ENCODE data around the gene ASIC1. TPM values are rescaled to one million over a fixed set of nuclear protein-coding genes. Genes with fewer than 3 reads are reported as not detected.

The ASIC1 gene
- total RNA-seq, 1 donor from 2014 or later, result 8.1 TPM

GRCh38 chr12:50049254-50050118 lies 7.9 kb upstream of the ASIC1 start:
- peaks cover 2% of the 10 kb centered on the region for H3K4me1 Mint-ChIP-seq (ENCODE audit: low read depth, unreplicated experiment)
- no peak overlapping the region for H3K27ac Mint-ChIP-seq (ENCODE audit: unreplicated experiment)
- Histone ChIP-seq H3K27ac (ENCODE audit: low read depth, low read length) (no peak overlapping the region), H3K27me3 (ENCODE audit: insufficient read depth, low read length) (peaks cover 26% of the 10 kb centered on the region), H3K4me1 (ENCODE audit: insufficient read depth, low read length) (peaks cover 3% of the 10 kb centered on the region), H4K20me1 (ENCODE audit: insufficient read depth, low read length) (no peaks in the 10 kb centered on the region), H3K9ac (ENCODE audit: low read length) (no peak overlapping the region), H3K9me3 (ENCODE audit: insufficient read depth, low read depth, low read length) (no peaks in the 10 kb centered on the region), H3K4me3 (ENCODE audit: insufficient read depth, low read depth, low read length) (no peak overlapping the region), H3K79me2 (ENCODE audit: insufficient read depth, low read length) (no peaks in the 10 kb centered on the region), H3K36me3 (ENCODE audit: insufficient read depth, low read length) (no peaks in the 10 kb centered on the region), H2AFZ (ENCODE audit: low read depth, low read length) (no peak overlapping the region), H3K4me2 (ENCODE audit: low read length) (no peak overlapping the region)
- TF ChIP-seq EZH2 (IDR thresholded peaks at IDR 0.05; ENCODE audit: insufficient read depth, low read length) (no peak), CTCF (IDR thresholded peaks at IDR 0.05; ENCODE audit: insufficient read depth, low read depth, low read length) (no peak)
- DNase-seq (ENCODE audit: low read depth) (no peak), FAIRE-seq (no peak)
- peaks cover 52% of the 10 kb centered on the region for H3K27me3 Mint-ChIP-seq (ENCODE audit: low read depth, unreplicated experiment)
- peaks cover 2% of the 10 kb centered on the region for H3K9me3 Mint-ChIP-seq (ENCODE audit: unreplicated experiment)
- no peaks in the 10 kb centered on the region for H3K36me3 Mint-ChIP-seq (ENCODE audit: low read depth, unreplicated experiment)
- H3K4me3 Mint-ChIP-seq (ENCODE audit: unreplicated experiment), result no peak overlapping the region

GRCh38 chr12:50050119-50050385 lies 7.3 kb upstream of the ASIC1 start:
- H3K27ac Mint-ChIP-seq (ENCODE audit: unreplicated experiment), result no peak overlapping the region
- no peaks in the 10 kb centered on the region for H3K36me3 Mint-ChIP-seq (ENCODE audit: low read depth, unreplicated experiment)

More at GRCh38 chr12:50050119-50050385, 7.3 kb upstream of the ASIC1 start:
- no peak overlapping the region for H3K4me3 ChIP-seq (ENCODE audit: insufficient read depth, low read depth, low read length)
- Mint-ChIP-seq H3K27me3 (ENCODE audit: low read depth, unreplicated experiment) (peaks cover 52% of the 10 kb centered on the region), H3K9me3 (ENCODE audit: unreplicated experiment) (peaks cover 2% of the 10 kb centered on the region), H3K4me1 (ENCODE audit: low read depth, unreplicated experiment) (peaks cover 2% of the 10 kb centered on the region), H3K4me3 (ENCODE audit: unreplicated experiment) (no peak overlapping the region)
- peak overlapping the region; percentile 64 for H2AFZ ChIP-seq (ENCODE audit: low read depth, low read length)
- H3K4me1 ChIP-seq (ENCODE audit: insufficient read depth, low read length), result peaks cover 3% of the 10 kb centered on the region
- TF ChIP-seq CTCF (IDR thresholded peaks at IDR 0.05; ENCODE audit: insufficient read depth, low read depth, low read length) (no peak), EZH2 (IDR thresholded peaks at IDR 0.05; ENCODE audit: insufficient read depth, low read length) (no peak)
- no peak for FAIRE-seq
- H3K9ac ChIP-seq (ENCODE audit: low read length), result no peak overlapping the region
- H4K20me1 ChIP-seq (ENCODE audit: insufficient read depth, low read length), result no peaks in the 10 kb centered on the region
- H3K9me3 ChIP-seq (ENCODE audit: insufficient read depth, low read depth, low read length), result no peaks in the 10 kb centered on the region
- no peak for DNase-seq (ENCODE audit: low read depth)
- H3K4me2 ChIP-seq (ENCODE audit: low read length), result peak overlapping the region; percentile 83
- no peaks in the 10 kb centered on the region for H3K79me2 ChIP-seq (ENCODE audit: insufficient read depth, low read length)
- H3K27ac ChIP-seq (ENCODE audit: low read depth, low read length), result no peak overlapping the region
- no peaks in the 10 kb centered on the region for H3K36me3 ChIP-seq (ENCODE audit: insufficient read depth, low read length)
- H3K27me3 ChIP-seq (ENCODE audit: insufficient read depth, low read length), result peaks cover 26% of the 10 kb centered on the region
